ENCODE results near the gene TMIGD2.
A peak's percentile ranks its signal among the peaks of the same experiment; 100 is the strongest.
"Not testable (repeated sequence)": the region's sequence is repeated elsewhere in the genome, so short reads cannot be mapped to it uniquely, and the experiment has no call there.

TMIGD2 gene

DNA sequence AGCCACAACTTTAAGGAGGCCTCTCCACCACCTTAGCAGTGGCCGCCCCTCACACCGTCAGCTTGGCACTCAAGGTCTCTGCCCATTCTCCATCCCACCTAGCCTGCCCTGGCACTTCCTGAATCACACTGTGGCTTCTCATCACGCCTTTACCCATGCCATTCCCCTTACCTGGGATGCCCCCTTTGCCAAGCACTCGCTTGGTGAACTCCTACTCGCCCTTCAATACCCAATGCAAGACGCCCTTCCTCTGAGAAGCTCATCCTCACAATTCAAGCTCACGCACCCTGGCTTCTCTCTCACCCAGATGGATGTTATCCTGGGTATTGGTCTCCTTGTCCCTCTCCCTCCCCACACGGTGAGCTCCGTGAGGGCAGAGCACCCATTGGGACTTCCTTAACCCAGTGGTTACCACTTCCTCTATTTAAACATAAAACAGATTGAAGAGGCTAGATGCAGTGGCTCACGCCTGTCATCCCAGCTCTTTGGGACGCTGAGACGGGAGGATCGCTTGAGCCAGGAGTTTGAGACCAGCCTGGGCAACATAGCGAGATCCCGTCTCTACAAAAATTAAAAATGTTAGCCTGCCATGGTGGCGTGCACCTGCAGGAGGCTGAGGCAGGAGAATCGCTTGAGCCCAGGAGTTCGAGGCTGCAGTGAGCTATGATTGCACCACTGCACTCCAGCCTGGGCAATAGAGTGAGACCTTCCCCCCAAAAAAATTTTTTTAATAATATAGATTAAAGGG is 35.8 kb downstream of the TMIGD2 start:
- DNase-seq: no peak

- no peak for DNase-seq
These were observed 37.4 kb downstream of the TMIGD2 start for GRCh38 chr19:4264812-4265211.

- no peak for DNase-seq
These were observed 41.5 kb downstream of the TMIGD2 start for GRCh38 chr19:4260613-4261191.

GRCh38 chr19:4258181-4258580 is 44.0 kb downstream of the TMIGD2 start:
- no peak for DNase-seq

- DNase-seq: no peak
These were observed 45.2 kb downstream of the TMIGD2 start for GRCh38 chr19:4257025-4257424.

- DNase-seq: no peak
These were observed 45.6 kb downstream of the TMIGD2 start for GRCh38 chr19:4256563-4256962.

DNA sequence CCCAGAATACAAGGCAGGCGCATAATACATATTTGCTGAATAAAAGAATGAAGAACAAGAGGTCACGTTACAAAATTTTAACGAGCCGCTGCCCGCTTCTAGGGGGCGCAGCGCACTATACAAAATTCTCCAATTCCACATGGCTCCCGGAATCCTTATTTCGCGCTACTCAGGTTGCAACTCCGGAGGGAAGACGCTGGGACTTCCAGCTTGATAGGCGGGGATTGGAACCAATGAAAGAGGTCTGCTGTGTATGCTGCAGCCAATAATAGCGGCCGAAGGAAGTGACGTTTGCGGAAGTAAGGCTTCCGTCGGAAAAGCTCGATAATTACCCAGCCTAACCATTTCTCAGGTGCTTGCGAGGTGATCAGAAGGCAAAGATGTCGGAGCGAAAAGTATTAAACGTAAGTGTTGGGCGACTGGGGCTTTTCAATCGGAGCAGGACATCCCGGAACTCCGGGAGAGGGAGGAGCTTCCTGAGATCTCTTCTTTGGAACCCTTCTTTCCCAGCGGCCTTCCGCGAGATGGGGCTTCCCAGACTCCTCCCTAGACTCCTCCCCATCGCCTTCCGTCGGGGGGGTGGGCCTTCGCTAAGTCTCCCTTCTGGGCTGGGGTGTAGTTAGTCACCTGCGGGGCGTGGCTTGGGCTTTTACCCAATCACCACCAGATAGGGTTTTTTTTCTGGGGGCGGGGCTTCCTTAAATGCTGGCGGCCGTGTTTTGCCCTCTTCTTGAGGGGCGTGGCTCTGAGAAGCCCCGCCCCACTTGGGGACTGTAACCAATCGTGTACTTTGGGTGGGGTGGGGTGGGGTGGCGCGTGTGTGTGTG is 55.2 kb downstream of the TMIGD2 start, which contains the start of gene YJU2:
Gene YJU2 (plus strand): TSS at position 314 of the 827 bp plus-strand sequence. CDS start 67 bp downstream, at position 381.
- DNase-seq: peak; percentile 99

DNA sequence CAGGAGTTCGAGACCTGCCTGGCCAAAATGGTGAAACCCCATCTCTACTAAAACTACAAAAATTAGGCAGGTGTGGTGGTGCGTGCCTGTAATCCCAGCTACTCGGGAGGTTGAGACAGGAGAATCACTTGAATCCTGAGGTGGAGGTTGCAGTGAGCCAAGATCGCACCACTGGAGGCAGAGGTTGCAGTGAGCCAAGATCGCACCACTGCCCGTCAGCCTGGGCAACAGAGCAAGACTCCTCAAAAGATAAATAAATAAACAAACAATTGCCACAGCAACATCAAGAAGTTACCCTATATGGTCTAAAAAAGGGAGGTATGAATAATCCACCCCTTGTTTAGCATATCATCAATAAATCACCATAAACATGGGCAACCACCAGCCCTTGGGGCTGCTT is 56.3 kb downstream of the TMIGD2 start:
- not testable (repeated sequence) for DNase-seq

All from NK-92 treated with Interleukin-12 subunit alpha and Interleukin-12 subunit beta, amount 100 ng/mL, for 24 hours (cell line).